Endothelial cell (in vitro differentiated cells): Measurements from ENCODE around the gene NPAS2. TPM values are rescaled to one million over a fixed set of nuclear protein-coding genes. Genes with fewer than 3 reads are reported as not detected.

Experiments
- DNase-seq: peaks from one replicate; pipeline ENCODE4 v3.0.0; 2021; ENCODE audit warnings: low spot score
- H3K27ac Mint-ChIP-seq: one replicate; pipeline ENCODE4 v1.8.0; 2021; ENCODE audit warnings: mixed read lengths, inconsistent platforms; ENCODE audit not compliant: unreplicated experiment
- H3K27me3 Mint-ChIP-seq: one replicate; pipeline ENCODE4 v1.8.0; 2021; ENCODE audit warnings: mild to moderate bottlenecking, moderate library complexity, mixed read lengths, inconsistent platforms; ENCODE audit not compliant: unreplicated experiment
- H3K36me3 Mint-ChIP-seq: one replicate; pipeline ENCODE4 v1.8.0; 2021; ENCODE audit warnings: mild to moderate bottlenecking, low read depth, mixed read lengths, inconsistent platforms; ENCODE audit not compliant: unreplicated experiment
- H3K4me1 Mint-ChIP-seq: one replicate; pipeline ENCODE4 v1.8.0; 2021; ENCODE audit warnings: mild to moderate bottlenecking, mixed read lengths, inconsistent platforms; ENCODE audit not compliant: unreplicated experiment
- H3K4me3 Mint-ChIP-seq: one replicate; pipeline ENCODE4 v1.8.0; 2021; ENCODE audit warnings: mild to moderate bottlenecking, mixed read lengths, inconsistent platforms; ENCODE audit not compliant: unreplicated experiment
- H3K9me3 Mint-ChIP-seq: one replicate; pipeline ENCODE4 v1.8.0; 2021; ENCODE audit warnings: mixed read lengths, inconsistent platforms; ENCODE audit not compliant: unreplicated experiment
- total RNA-seq: library from RNA; stranded (reverse); fragmentation: NEBNext Ultra II Directional; extraction: Animal tissue kit (Norgen Biotek cat#: 25700); gene quantifications from one replicate; pipeline ENCODE4 v1.2.1, GENCODE V29; 2021; ENCODE audit not compliant: unreplicated experiment
- TF ChIP-seq, protein P1 (sequence below): fragments of 200-600 bp; sonication (generic); IDR thresholded peaks from one replicate; pipeline ENCODE4 v1.5.0; 2021; ENCODE audit warnings: antibody characterized with exemption; ENCODE audit not compliant: unreplicated experiment

The NPAS2 gene
- total RNA-seq, 1 donor from 2014 or later, result 70.1 TPM

DNA sequence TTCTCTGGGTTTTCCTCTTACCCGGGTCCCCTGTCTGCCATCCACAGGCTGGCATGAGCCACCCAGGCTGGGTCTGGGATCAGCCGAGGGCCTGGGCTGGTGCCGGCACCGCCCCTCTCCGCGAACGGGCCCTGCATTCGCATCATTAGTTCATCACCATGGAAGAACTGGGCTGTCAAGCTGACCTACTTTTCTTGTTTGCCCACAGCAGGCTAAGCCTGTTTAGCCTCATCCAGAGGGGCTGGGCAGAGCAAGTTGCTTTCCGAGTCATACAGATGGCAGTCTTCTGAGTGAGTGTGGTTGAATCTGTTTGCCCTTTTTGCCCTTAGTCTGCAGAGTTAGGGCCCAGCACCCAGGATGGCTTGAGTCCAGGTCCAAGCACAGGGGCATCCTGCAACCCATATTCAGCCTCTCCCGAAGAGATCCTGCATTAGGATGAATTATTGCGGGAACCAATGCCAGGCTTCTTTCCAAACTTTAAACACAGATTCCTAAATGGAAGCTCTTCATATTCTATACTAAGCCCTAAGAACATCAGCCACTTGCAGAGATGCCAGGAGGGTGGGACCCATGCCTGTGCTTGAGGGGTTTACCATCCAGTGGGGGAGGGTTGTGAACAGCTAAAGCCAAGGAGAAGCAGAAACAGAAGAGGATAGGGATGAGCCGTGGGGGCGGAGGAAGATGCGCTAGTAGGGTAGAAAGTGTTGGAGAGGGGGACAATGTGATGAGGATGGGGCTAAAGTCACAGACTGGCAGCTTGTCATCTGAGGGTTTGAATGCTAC lies 68.0 kb downstream of the NPAS2 start:
- H3K27ac Mint-ChIP-seq, result no peak overlapping the region
- H3K4me1 Mint-ChIP-seq, result peaks cover 41% of the 10 kb centered on the region
- no peaks in the 10 kb centered on the region for H3K9me3 Mint-ChIP-seq
- H3K36me3 Mint-ChIP-seq, result peaks cover 28% of the 10 kb centered on the region
- TF ChIP-seq, protein P1, sequence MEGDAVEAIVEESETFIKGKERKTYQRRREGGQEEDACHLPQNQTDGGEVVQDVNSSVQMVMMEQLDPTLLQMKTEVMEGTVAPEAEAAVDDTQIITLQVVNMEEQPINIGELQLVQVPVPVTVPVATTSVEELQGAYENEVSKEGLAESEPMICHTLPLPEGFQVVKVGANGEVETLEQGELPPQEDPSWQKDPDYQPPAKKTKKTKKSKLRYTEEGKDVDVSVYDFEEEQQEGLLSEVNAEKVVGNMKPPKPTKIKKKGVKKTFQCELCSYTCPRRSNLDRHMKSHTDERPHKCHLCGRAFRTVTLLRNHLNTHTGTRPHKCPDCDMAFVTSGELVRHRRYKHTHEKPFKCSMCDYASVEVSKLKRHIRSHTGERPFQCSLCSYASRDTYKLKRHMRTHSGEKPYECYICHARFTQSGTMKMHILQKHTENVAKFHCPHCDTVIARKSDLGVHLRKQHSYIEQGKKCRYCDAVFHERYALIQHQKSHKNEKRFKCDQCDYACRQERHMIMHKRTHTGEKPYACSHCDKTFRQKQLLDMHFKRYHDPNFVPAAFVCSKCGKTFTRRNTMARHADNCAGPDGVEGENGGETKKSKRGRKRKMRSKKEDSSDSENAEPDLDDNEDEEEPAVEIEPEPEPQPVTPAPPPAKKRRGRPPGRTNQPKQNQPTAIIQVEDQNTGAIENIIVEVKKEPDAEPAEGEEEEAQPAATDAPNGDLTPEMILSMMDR, result no peak
- no peak for DNase-seq
- no peak overlapping the region for H3K4me3 Mint-ChIP-seq
- peaks cover 1% of the 10 kb centered on the region for H3K27me3 Mint-ChIP-seq

- peaks cover 5% of the 10 kb centered on the region for H3K27me3 Mint-ChIP-seq
- H3K4me1 Mint-ChIP-seq, result peaks cover 45% of the 10 kb centered on the region
- H3K27ac Mint-ChIP-seq, result no peak overlapping the region
- H3K9me3 Mint-ChIP-seq, result no peaks in the 10 kb centered on the region
- no peak overlapping the region for H3K4me3 Mint-ChIP-seq
- DNase-seq, result no peak
- TF ChIP-seq, protein P1, result no peak
- peaks cover 28% of the 10 kb centered on the region for H3K36me3 Mint-ChIP-seq
Measured at GRCh38 chr2:100888601-100889000, 68.7 kb downstream of the NPAS2 start.

GRCh38 chr2:100889286-100889685 lies 69.3 kb downstream of the NPAS2 start:
- Mint-ChIP-seq H3K27ac (no peak overlapping the region), H3K36me3 (peaks cover 28% of the 10 kb centered on the region), H3K9me3 (no peaks in the 10 kb centered on the region), H3K4me3 (peak overlapping the region; percentile 3), H3K4me1 (peaks cover 45% of the 10 kb centered on the region), H3K27me3 (peaks cover 5% of the 10 kb centered on the region)
- no peak for DNase-seq
- TF ChIP-seq, protein P1, result no peak

GRCh38 chr2:100891906-100892642 lies 72.1 kb downstream of the NPAS2 start:
- peak overlapping the region; percentile 75 for H3K27ac Mint-ChIP-seq
- H3K4me3 Mint-ChIP-seq, result no peak overlapping the region
- TF ChIP-seq, protein P1, result no peak
- H3K4me1 Mint-ChIP-seq, result peaks cover 60% of the 10 kb centered on the region
- H3K36me3 Mint-ChIP-seq, result peaks cover 28% of the 10 kb centered on the region
- peaks cover 7% of the 10 kb centered on the region for H3K27me3 Mint-ChIP-seq
- H3K9me3 Mint-ChIP-seq, result no peaks in the 10 kb centered on the region
- DNase-seq, result no peak
